KOPT-K1 (cell line): Measurements from ENCODE around the gene SLC7A9.

ENCODE experiments used
- H3K27ac ChIP-seq: fragments of 200-600 bp; sonication (generic); 2 replicates; pipeline ENCODE4 v1.5.1; 2016; ENCODE audit warnings: antibody characterized with exemption, mild to moderate bottlenecking, low read depth, low read length; ENCODE audit not compliant: poor library complexity, severe bottlenecking
- H3K36me3 ChIP-seq: fragments of 200-600 bp; sonication (generic); 2 replicates; pipeline ENCODE4 v1.5.1; 2017; ENCODE audit warnings: antibody characterized with exemption, mild to moderate bottlenecking, low read length, moderate library complexity; ENCODE audit not compliant: insufficient read depth
- H3K9me3 ChIP-seq: fragments of 200-600 bp; sonication (generic); 2 replicates; pipeline ENCODE4 v1.5.1; 2017; ENCODE audit warnings: antibody characterized with exemption, low read length, mild to moderate bottlenecking; ENCODE audit not compliant: insufficient read depth, poor library complexity, severe bottlenecking

Gene SLC7A9

DNA sequence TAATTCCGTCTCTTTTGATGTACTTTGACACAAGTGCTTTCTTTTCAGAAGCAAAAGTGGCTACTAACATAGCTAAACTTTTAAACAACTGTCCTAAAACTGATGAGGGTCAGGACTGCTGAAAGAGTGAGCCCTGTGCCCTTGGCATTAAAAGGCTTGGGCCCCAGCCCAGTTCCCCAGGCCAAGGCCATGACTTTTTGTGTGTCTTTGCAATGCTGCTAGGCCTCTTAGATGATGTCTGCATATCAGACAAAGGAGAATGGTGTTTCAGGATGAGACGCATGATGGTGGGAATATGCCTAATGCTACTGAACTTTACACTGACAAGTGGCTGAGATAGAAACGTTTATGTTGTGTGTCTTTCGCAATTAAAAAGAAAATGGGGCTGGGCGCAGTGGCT is 38.0 kb downstream of the SLC7A9 start:
- H3K9me3 ChIP-seq, result no peaks in the 10 kb centered on the region
- H3K36me3 ChIP-seq, result no peaks in the 10 kb centered on the region
- H3K27ac ChIP-seq, result no peak overlapping the region

DNA sequence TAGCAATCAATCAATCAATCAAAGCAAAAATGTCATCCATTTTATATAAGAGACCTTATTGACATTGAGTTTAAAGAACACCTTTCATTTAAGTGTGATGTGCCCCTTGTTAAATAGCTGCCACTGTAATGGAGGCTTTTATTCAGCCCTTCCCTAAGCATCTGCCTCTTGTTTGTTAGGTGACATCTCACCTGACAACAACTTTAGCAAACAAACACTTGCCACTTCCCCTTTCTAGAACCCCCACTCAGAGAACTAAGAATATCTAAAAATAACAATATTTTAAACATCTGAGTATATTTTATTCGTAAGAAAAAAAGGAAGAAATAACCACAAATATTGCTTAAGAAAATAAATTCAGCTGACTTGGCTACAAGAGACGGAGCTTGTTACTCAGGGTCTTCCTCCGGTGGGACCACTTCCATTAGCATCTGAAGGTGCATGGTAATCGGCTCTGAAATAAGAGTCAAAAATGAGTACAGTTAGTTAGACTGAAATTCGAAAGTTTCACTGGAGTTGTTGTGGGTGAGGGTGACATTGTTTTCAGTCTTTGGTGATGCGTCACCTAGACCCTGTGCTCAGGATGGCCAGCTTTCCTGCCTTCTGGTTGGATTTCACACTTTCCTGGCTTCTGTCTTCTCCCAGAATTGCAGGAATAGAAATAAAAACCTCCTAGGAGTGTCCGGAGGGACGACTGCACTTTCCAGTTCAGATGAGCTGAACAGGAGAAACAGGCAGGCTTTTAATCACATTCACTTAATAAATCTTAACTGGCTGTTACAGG is 39.1 kb downstream of the SLC7A9 start:
- no peaks in the 10 kb centered on the region for H3K36me3 ChIP-seq
- no peak overlapping the region for H3K27ac ChIP-seq

DNA sequence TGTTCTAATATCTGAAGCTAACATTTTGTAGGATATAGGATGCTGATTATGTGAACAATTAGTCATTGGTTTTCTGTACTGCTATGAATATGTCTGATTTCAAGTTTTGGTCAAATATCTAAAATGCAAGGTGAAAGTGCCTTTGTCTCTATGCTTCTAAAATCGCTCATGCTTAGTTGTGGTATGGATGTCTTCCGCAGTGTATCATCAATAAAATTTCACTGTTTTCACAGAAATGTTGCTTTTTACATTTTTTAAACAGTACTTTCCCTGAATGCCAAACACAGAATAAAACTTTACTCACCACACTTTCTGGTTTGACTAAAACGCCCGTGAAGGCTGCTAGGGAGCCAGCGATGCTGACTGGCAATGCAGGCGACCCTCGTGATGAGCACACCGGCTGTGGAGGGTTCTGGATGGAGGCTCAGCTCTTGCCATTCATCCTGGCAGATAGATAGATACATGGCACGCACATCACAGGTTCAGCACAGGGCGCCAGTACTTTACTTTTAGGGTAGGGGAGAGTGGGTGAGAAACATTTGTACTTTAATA is 40.1 kb downstream of the SLC7A9 start:
- Histone ChIP-seq H3K27ac (no peak overlapping the region), H3K9me3 (no peaks in the 10 kb centered on the region), H3K36me3 (no peaks in the 10 kb centered on the region)

More for the DNA sequence above, 39.1 kb downstream of the SLC7A9 start:
- H3K9me3 ChIP-seq, result no peaks in the 10 kb centered on the region

DNA sequence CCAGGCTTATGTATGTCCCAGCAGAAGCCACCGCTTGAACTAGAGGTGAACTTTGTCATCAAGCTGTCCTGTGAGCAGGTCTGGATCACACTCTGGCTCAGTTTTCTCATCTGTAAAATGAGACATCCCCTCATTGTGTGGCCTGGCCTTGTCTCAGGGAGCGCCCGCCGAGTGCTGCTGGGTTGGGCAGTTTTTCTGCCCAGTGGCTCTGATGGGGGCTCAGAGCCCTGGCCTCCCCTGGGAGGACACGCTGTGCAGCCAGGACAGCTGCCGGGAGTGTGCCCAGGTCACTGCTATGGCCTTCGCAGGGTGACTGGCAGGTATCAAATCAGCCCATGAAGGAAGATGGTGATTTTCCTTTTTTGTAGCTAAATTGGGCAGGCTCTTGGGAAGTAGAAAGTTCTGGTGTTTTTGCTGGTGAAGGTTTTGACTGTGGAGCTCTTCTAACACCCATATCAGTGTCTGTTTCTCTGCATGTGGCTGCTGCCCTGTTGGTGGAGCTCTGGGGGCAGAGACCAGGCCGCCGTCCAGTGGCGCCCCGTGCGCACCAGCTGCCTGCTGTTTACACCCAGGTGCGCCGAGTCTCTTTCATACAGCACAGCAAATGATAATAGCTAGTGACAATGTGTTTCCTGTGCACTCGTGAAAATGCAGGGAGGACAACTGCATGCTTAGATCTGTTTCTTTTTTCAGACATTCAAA is 40.8 kb downstream of the SLC7A9 start:
- H3K36me3 ChIP-seq, result no peaks in the 10 kb centered on the region
- H3K27ac ChIP-seq, result no peak overlapping the region
- no peaks in the 10 kb centered on the region for H3K9me3 ChIP-seq

DNA sequence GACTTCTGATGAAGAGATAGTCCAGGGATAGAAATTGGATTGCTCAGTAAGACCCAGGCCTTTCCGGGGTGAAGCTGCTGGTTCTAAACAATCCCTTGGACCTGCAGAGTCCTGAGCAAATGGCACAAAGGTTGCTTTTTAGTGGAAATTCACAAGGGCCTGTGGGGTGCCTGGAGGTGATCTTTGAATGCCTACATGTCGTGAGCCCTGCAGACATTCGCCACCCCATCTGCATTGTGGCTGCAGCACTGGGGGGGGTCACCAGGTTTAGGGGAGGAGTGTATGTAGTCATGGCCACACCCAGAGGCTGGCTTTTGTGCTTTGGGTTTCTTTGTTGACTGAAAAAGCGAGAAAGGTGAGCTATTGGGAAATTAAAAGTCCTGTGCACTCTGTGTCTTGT is 41.4 kb downstream of the SLC7A9 start:
- Histone ChIP-seq H3K36me3 (no peaks in the 10 kb centered on the region), H3K27ac (no peak overlapping the region), H3K9me3 (no peaks in the 10 kb centered on the region)

DNA sequence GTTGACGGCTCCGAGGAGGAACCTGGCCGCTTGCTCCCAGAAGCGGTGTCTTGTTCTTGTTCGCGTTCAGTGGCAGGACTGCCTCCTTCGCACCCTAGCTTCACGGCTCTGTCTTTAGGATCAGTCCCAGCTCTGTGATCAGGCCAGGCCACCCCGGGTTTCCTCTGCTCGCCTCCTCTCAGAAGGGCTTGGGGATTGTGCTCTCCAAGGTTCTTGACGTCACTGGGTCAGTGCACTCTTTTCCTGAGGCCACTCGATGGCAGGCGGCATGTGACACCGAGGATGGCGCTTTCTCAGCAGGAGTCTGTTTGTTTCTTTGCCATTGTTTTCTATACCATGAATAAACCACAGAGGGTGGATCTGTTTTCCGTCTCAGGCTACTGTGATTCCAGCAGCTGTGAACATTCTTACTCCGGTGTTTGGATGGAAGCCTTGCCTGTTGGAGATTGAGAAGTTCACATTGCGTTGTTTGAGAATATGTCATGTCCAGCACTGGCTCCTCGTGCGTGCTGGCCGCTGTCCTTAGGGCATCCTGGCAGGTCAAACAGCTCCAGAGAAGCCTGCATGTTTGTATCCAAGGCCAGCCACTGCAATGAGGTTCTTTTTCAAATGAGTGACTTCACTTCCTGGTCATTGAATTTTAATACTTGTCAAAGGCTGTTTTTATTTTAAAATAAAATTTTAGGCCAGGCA is 44.5 kb downstream of the SLC7A9 start:
- Histone ChIP-seq H3K36me3 (no peaks in the 10 kb centered on the region), H3K9me3 (no peaks in the 10 kb centered on the region), H3K27ac (no peak overlapping the region)

DNA sequence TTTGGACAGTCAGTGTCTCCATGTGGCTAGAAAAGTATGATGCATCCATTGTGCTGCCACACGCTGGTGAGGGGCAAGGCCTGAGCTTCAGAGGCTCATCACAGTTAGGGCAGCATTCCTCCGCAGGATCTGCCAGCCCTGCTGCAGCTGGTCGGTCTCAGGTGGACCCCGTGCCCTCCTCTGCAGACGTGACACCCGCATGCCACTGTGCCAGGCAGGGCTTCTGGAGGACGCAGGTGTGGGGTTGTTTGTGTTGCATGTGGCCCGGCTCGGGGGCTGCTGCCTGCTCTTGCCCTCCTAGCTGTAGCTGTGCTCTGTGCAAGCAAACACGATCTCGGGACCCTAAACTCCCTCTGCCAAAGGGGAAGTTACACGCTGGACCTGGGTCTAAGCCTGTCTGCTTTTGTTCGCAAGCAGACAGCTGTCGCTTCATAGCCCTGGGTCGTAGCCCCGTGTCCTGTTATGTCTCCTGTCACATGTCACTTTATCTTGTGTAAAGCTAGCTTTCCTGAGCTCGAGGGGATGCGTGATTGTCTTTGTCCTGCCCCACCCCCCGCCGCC is 45.3 kb downstream of the SLC7A9 start:
- H3K36me3 ChIP-seq, result no peaks in the 10 kb centered on the region
- H3K27ac ChIP-seq, result no peak overlapping the region
- no peaks in the 10 kb centered on the region for H3K9me3 ChIP-seq

DNA sequence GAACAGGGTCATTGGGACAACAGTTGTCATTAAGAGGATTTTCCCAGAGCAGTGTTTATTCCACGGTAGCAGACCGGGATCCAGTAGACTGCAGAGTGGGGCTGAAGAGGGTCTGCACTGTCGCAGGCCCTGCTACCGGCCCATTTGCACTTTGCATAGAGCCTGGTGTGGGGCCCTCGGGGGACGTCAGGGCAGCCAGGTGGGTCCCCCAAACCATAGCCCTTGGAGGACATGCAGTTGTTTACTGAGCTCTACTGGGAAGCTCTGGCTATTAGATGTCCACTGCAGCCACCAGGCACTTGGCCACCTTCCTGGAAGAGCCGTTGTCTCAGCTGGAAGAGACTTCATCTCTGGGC is 45.8 kb downstream of the SLC7A9 start:
- Histone ChIP-seq H3K27ac (no peak overlapping the region), H3K36me3 (no peaks in the 10 kb centered on the region), H3K9me3 (no peaks in the 10 kb centered on the region)

DNA sequence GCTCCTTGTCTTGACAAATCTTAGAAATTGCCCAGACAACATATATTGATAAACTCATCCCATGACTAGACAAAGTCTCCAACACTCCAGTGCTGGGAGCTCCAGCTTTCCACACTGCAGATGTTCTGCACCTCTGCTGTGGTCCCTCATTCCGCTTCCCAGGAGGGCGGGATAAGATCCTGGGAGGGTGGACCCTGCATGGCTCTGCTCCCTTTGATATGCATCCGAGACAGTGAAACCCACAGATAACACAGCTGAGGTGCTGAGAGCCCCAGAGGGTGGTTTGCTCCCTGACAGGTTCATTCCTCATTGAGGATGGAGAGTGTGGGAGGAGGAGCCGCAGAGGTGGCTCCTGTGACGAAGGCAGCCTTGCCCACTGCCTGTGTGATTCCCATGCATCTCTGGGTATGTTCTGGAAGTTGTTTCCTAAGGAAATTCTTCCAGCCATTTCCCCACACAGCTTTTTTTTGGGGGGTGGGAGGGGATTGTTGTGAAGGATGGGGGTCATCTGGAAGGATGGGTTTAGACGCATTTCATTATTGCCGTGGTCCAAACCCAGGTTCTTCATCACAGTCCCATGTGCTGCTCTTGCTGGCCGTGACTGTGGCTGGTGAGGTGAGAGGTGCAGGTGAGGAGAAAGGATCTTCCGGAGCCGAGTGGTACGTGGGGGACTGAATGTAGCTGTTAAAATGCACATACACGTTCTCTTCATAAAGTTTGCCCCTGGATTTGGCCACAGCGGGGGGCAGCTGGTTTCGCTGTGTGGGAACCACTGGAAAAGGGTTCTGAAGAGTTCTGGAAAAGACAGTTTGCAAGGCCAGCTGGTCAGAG is 46.4 kb downstream of the SLC7A9 start:
- Histone ChIP-seq H3K27ac (no peak overlapping the region), H3K9me3 (no peaks in the 10 kb centered on the region), H3K36me3 (no peaks in the 10 kb centered on the region)

DNA sequence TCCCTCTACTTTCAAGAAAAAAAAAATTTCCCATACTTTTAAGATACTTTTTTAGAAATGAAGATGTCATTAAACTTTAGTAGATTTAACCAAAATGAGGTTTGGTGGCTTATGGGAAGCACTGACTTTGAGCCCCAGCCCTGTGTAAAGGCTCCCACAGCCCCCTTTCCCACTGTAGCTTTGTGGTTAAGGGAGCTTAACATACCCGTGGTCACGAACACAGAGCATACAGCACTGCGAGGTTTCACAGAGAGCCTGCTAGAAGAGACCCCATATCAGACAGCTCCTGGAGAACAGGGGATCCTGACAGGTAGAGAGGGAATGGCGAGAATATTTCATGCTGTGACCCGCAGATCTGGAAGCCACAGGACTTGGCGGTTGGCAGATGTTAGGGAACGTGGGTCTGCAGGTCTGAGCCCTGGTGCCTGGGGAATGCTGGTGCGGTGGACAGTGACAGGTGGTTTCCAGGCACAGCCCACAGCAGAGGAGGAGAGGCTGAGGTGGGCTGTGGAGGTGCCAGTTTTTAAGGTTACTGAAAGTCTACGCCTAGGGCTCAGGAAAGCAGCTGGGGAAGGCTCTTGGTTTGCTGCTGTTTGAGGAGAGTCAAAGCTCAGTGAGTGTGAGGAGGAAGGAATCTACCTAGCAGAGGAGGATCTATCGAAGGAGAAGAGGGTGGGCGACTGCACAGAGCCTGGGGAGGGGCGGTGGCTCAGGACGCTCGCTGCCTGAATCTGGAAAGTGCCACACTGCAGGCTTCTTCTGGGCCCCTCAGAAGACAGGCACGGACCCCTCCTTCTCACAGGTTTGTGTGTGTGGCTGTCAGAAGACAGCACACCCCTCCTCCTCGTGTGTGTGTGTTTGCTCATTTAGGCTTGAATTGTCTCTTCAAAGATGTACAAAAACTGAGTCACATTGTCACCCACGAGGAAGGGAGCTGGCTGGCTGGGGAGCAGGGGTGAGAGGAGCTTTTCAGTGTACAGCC is 49.9 kb downstream of the SLC7A9 start:
- Histone ChIP-seq H3K9me3 (no peaks in the 10 kb centered on the region), H3K36me3 (no peaks in the 10 kb centered on the region), H3K27ac (no peak overlapping the region)

DNA sequence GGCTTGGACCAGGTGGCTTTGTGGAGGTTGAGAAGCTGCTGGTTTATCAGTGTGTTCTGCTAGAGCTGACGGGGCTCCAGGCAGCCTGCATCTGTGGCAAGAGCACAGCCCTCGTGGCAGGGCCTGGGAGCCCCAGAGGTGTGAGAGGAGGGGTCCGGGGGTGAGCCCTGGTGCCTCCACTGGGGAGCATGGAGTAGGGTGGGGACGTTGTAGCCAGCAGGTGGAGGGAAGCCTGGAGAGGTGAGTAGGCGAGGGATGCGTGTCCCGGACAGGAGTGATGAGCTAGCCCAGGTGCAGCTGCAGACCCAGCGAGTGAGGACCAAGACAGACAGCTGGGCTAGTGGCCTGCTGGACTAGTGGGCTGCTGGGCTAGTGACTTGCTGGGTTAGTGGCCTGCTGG is 51.0 kb downstream of the SLC7A9 start:
- H3K36me3 ChIP-seq, result no peaks in the 10 kb centered on the region
- no peak overlapping the region for H3K27ac ChIP-seq
- H3K9me3 ChIP-seq, result no peaks in the 10 kb centered on the region

DNA sequence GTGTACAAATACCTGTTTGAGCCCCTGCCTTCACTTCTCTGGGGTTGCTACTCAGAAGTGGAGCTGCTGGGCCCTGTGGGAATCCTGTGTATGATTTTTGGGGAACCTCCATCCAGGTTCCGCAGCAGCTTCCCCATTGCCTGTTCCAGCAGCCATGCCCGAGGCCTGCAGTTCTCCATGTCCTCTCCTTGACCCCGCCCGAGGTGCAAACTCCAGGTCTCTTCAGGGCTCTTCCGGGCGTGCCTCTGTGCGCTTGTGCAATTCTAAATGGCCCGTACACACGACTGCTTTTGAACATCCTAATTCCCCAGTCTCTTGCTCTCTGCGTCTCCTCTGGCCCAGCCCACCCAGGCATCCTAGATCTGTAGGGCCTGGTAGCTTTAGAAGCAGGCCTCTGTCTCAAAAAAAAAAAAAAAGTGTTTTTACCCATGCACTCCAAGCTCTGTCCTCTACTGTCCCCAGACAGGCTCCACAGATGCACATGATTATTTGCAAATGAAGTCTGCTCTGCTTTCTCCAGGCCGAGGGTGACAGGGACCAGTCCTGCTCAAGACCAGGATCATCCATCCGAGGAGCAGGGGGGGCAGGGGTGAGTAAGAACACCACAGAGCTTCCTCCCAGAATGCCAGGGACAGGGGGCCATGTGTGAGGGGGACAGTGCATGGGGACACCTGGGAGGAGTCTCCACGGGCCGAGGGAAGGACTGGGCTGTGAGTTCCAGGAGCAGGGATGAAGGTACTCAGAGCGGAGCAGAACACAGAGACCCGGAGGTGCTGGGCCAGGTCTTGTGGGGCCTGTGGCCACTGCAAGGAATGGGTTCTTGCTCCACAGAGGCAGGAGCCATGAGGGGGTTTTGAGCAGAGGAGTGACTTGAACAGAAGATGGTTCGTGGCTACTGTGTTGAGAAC is 51.7 kb downstream of the SLC7A9 start:
- Histone ChIP-seq H3K27ac (no peak overlapping the region), H3K36me3 (no peaks in the 10 kb centered on the region), H3K9me3 (no peaks in the 10 kb centered on the region)
